GM19463 (cell line): Measurements from ENCODE around the gene CDC37.
"Not testable (repeated sequence)": the region's sequence is repeated elsewhere in the genome, so short reads cannot be mapped to it uniquely, and the experiment has no call there.

Experiments used
- ATAC-seq: cut with Tn5 transposase; IDR thresholded peaks from one replicate; pipeline ENCODE4 v1.9.1; 2021; ENCODE audit warnings: mild to moderate bottlenecking, moderate library complexity; ENCODE audit not compliant: unreplicated experiment

CDC37 gene

DNA sequence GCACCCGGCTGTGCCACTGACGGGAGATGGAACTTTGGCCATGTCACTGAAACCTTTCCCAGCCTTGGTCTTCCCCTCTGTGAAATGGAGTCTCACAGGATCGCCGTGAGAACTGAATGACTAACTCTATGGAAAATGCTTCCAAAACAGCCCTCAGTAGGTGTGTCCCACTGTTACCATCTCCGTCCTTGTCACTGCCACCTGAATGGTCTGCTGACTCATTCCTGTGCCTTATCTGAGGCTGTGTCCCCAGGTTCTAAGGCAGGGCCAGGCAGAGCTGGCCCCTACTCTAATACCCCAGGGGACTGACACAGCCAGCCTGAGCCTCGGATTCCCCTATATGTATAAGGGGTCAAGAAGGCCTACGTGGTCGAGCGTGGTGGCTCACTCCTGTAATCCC, 4.5 kb downstream of the CDC37 start:
- ATAC-seq, result no peak

GRCh38 chr19:10395917-10396316, 7.4 kb downstream of the CDC37 start:
- ATAC-seq, result no peak

- no peak for ATAC-seq
These were observed 7.9 kb downstream of the CDC37 start for GRCh38 chr19:10395436-10395835.

- ATAC-seq, result no peak
These were observed 8.3 kb downstream of the CDC37 start for GRCh38 chr19:10395003-10395402.

- ATAC-seq, result no peak
These were observed 10.2 kb downstream of the CDC37 start for GRCh38 chr19:10393137-10393536.

DNA sequence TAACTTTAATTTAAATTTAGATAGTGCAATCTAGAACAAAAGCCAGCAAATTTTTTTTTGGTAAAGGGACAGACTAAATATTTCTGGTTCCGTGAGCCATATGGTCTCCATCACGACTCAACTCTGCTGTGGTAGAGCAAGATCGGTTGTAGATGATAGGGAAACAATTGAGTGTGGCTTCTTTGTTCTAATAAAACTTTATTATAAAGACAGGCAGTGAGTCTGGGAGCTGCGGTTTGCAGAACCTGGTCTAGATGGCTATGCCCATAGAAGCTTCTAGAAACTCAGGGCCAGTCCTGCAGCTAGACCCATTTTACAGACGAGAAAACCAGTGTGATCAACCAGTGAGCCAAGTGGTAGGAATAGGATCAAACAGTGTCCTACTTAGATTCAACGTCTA, 11.2 kb downstream of the CDC37 start:
- ATAC-seq, result no peak

DNA sequence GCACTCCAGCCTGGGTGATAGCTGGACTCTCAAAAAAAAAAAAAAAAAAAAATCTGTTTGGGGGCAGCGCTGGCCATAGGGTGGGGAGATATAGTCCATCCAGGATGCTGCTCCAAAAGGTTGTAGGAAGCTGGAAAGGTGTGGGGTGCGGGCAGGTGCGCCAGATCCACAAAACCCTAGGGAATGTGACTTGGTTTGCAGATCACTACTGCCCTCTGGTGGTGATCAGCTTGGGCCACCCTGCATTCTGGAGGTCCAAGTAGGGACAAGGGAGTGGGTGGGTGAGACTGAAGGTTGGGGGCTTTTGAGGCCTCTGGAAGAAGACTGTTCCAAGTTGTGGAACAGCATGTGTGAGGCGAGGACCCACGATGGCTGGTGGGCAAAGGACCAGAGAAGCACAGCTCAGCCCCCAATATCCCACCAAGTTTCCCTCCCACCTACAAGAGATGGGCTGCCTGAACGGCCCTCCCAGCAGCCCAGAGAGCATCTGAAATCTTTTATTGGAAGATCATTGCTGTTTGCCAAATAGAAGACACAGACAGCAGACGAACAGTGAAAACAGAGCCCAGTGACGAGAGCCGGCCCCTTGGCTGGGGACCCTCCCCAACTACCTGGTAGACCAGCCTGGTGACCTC, 12.6 kb downstream of the CDC37 start:
- no peak for ATAC-seq

DNA sequence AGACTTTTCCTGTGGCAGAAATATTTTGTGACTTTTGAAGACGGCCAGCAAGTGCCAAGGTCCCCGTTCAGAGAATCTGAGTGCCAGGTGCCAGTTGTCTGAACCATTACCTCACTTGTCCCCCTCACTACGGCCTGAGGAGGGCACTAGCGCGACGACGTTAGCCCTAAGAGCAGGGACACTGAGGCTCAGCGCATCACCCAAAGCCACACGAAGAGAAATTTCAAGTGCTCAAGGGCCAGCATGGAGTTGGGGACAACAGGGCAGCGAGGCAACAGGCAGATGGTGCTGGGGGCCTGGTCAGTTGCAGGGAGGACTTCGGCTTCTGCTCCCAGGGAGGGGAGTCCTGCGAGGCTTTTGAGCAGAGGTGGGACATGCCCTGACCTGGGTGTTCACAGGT, 13.5 kb downstream of the CDC37 start:
- ATAC-seq, result no peak

- ATAC-seq, result no peak
These were observed 14.4 kb downstream of the CDC37 start for GRCh38 chr19:10388957-10389356.

DNA sequence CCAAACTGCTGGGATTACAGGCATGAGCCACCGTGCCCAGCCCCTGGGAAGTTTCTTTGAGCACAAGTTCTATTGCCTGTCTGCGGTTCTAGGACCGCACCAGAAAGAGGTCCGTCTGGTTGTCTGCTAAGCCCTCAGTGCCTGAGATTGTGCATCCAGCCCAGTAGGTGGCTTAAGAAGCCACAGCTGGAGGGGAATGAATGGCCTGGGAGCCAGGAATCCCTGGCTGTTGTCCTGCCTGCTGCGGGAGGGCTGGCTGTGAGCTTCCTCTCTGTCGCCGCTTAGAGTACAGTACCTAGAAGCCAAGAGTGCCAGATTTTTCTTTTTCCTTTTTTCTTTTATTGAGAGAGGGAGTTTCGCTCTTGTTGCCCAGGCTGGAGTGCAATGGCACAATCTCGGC, 18.8 kb downstream of the CDC37 start:
- no peak for ATAC-seq

DNA sequence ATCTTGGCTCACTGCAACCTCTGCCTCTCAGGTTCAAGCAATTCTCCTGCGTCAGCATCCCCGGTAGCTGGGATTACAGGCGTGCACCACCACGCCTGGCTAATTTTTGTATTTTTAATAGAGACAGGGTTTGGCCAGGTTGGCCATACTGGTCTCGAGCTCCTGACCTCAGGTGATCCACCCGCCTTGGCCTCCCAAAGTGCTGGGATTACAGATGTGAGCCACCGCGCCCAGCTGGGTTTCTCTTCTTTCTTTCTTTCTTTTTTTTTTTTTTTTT, 20.2 kb downstream of the CDC37 start:
- not testable (repeated sequence) for ATAC-seq

DNA sequence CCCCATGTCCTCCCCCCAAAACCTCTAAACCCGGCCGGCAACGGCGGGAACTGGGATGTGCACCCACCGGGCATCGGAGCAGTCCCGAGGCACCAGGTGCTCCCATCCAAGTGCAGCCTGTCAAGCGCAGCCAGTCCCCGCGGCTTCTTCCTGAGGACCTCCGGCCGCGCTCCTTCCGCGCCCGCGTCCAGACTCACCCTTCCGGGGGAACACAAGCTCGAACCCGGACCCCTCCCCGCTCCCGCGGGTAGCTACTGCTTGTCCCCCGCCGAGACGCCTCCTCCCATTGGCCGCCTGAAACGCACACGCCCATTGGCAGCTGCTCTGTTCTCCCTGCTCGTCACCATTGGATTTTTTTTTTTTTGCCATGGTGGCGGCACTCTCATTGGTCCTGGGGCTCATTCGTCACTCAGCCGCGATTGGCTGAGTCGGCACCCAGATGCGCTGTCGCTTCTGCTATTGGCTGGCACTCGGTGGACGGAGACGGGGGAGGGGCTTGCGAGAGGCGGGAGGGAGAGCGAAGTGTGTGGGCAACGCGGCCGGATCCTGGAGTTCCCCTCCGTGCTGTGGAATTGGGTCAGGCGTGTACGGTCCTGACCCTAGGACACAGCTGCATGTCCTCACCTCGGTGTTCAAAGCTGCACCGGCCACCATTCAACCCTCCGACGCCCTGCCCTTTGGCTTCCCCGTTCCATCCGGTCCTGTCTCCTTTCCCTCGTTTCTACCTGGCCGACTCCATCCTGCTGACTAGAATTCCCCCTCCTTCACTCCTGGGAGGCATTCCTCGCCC, 22.8 kb downstream of the CDC37 start, which contains the start of gene TYK2:
Gene TYK2 (minus strand): TSS at position 260 of the 790 bp plus-strand sequence. CDS start 2,166 bp downstream, outside the sequence.
- peak; percentile 96 for ATAC-seq

GRCh38 chr19:10379880-10380312, 23.4 kb downstream of the CDC37 start:
- no peak for ATAC-seq

DNA sequence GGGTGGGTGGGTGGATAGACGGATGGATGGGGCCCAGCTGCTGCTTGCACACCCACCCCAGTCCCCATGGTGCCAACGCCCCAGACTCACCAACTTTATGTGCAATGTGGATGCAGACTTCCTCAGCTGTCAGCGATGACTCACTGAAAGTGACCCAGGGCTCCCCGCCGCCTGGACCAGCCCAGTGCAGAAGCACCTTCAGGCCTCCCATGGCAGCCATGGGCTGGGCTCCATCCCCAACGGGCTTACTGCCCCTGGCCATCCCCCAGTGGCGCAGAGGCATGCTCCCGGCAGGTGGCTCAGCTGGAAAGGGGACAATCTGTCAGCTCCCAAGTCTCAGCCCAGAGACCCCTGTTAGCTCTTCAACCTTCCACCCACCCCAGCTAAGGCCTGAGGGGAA, 25.2 kb downstream of the CDC37 start:
- ATAC-seq, result no peak

DNA sequence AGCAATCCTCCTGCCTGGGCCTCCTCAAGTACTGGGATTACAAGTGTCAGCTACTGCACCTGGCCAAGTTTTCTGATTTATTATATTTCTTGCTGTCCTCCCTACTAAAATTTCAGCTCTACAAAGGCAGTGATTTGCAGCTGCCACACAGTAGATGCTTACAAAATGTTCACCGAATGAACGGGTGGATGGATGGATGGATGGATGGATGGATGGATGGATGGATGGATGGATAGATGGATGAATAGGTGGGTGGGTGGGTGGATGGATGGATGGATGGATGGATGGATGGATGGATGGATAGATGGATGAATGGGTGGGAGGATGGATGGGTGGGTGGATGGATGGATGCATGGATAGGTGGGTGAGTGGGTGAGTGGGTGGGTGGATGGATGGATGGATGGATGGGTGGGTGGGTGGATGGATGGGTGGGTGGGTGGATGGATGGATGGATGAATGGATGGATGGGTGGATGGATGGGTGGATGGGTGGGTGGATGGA, 26.2 kb downstream of the CDC37 start:
- not testable (repeated sequence) for ATAC-seq

DNA sequence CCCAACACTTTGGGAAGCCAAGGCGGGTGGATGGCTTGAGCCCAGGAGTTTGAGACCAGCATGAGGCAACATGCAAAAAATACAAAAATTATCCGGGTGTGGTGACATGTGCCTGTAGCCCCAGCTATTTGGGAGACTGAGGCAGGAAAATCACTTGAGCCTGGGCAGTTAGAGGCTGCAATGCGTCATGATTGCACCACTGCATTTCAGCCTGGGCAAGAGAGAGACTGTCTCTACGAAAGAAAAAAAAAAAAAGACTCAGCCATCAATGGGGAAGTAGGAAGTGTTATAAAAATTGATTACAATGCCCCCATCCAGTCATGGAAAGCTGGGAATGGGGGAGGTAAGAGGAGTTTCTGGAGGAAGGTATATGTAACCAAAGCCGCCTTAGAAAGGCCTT, 28.4 kb downstream of the CDC37 start:
- ATAC-seq, result no peak

GRCh38 chr19:10372690-10373089, 30.7 kb downstream of the CDC37 start:
- no peak for ATAC-seq

GRCh38 chr19:10368101-10368803, 35.1 kb downstream of the CDC37 start:
- ATAC-seq, result no peak

- ATAC-seq, result not testable (repeated sequence)
These were observed 36.3 kb downstream of the CDC37 start for GRCh38 chr19:10366950-10367512.

DNA sequence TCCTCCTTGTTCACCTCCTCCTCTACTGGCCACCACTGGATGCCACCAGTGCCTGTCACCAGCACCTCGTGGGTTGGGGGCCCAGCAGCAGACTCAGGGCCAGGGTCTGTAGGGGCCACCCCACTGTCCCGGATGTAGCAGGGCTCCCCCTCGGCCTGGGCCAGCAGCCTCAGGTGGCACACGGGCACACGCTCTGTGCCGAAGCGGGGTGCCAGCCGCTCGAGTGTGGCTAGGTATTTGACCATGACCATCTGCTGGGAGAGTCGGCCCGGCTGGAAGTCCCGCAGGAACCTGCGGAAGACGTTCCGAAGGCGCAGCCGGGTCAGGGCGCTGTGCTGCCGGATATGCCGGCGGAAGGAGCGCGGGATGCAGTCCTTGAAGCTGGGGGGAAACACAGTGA, 37.8 kb downstream of the CDC37 start:
- ATAC-seq, result no peak

GRCh38 chr19:10364644-10365043, 38.7 kb downstream of the CDC37 start:
- ATAC-seq, result no peak
